Endothelial cell (in vitro differentiated cells): ENCODE measurements around the gene TBC1D9. TPM values are rescaled to one million over a fixed set of nuclear protein-coding genes. Genes with fewer than 3 reads are reported as not detected.

Experiments used
- DNase-seq: peaks from one replicate; pipeline ENCODE4 v3.0.0; 2021; ENCODE audit warnings: low spot score
- H3K27ac Mint-ChIP-seq: one replicate; pipeline ENCODE4 v1.8.0; 2021; ENCODE audit warnings: mixed read lengths, inconsistent platforms; ENCODE audit not compliant: unreplicated experiment
- H3K27me3 Mint-ChIP-seq: one replicate; pipeline ENCODE4 v1.8.0; 2021; ENCODE audit warnings: mild to moderate bottlenecking, moderate library complexity, mixed read lengths, inconsistent platforms; ENCODE audit not compliant: unreplicated experiment
- H3K36me3 Mint-ChIP-seq: one replicate; pipeline ENCODE4 v1.8.0; 2021; ENCODE audit warnings: mild to moderate bottlenecking, low read depth, mixed read lengths, inconsistent platforms; ENCODE audit not compliant: unreplicated experiment
- H3K4me1 Mint-ChIP-seq: one replicate; pipeline ENCODE4 v1.8.0; 2021; ENCODE audit warnings: mild to moderate bottlenecking, mixed read lengths, inconsistent platforms; ENCODE audit not compliant: unreplicated experiment
- H3K4me3 Mint-ChIP-seq: one replicate; pipeline ENCODE4 v1.8.0; 2021; ENCODE audit warnings: mild to moderate bottlenecking, mixed read lengths, inconsistent platforms; ENCODE audit not compliant: unreplicated experiment
- H3K9me3 Mint-ChIP-seq: one replicate; pipeline ENCODE4 v1.8.0; 2021; ENCODE audit warnings: mixed read lengths, inconsistent platforms; ENCODE audit not compliant: unreplicated experiment
- total RNA-seq: library from RNA; stranded (reverse); fragmentation: NEBNext Ultra II Directional; extraction: Animal tissue kit (Norgen Biotek cat#: 25700); gene quantifications from one replicate; pipeline ENCODE4 v1.2.1, GENCODE V29; 2021; ENCODE audit not compliant: unreplicated experiment
- TF ChIP-seq, protein P1 (sequence below): fragments of 200-600 bp; sonication (generic); IDR thresholded peaks from one replicate; pipeline ENCODE4 v1.5.0; 2021; ENCODE audit warnings: antibody characterized with exemption; ENCODE audit not compliant: unreplicated experiment

TBC1D9 gene
- total RNA-seq, 1 donor from 2014 or later, result 25.5 TPM

- Mint-ChIP-seq H3K27ac (no peak overlapping the region), H3K27me3 (peaks cover 8% of the 10 kb centered on the region), H3K9me3 (no peaks in the 10 kb centered on the region), H3K4me3 (no peak overlapping the region), H3K36me3 (peaks cover 20% of the 10 kb centered on the region), H3K4me1 (peaks cover 25% of the 10 kb centered on the region)
- TF ChIP-seq, protein P1, sequence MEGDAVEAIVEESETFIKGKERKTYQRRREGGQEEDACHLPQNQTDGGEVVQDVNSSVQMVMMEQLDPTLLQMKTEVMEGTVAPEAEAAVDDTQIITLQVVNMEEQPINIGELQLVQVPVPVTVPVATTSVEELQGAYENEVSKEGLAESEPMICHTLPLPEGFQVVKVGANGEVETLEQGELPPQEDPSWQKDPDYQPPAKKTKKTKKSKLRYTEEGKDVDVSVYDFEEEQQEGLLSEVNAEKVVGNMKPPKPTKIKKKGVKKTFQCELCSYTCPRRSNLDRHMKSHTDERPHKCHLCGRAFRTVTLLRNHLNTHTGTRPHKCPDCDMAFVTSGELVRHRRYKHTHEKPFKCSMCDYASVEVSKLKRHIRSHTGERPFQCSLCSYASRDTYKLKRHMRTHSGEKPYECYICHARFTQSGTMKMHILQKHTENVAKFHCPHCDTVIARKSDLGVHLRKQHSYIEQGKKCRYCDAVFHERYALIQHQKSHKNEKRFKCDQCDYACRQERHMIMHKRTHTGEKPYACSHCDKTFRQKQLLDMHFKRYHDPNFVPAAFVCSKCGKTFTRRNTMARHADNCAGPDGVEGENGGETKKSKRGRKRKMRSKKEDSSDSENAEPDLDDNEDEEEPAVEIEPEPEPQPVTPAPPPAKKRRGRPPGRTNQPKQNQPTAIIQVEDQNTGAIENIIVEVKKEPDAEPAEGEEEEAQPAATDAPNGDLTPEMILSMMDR, result no peak
- no peak for DNase-seq
Observed at GRCh38 chr4:140705625-140706275, 50.4 kb downstream of the TBC1D9 start.

- Mint-ChIP-seq H3K27ac (no peak overlapping the region), H3K36me3 (peaks cover 20% of the 10 kb centered on the region), H3K9me3 (no peaks in the 10 kb centered on the region), H3K27me3 (peaks cover 11% of the 10 kb centered on the region), H3K4me3 (peak overlapping the region; percentile 33), H3K4me1 (peaks cover 25% of the 10 kb centered on the region)
- TF ChIP-seq, protein P1, result no peak
- no peak for DNase-seq
Observed at GRCh38 chr4:140704964-140705363, 51.2 kb downstream of the TBC1D9 start.

DNA sequence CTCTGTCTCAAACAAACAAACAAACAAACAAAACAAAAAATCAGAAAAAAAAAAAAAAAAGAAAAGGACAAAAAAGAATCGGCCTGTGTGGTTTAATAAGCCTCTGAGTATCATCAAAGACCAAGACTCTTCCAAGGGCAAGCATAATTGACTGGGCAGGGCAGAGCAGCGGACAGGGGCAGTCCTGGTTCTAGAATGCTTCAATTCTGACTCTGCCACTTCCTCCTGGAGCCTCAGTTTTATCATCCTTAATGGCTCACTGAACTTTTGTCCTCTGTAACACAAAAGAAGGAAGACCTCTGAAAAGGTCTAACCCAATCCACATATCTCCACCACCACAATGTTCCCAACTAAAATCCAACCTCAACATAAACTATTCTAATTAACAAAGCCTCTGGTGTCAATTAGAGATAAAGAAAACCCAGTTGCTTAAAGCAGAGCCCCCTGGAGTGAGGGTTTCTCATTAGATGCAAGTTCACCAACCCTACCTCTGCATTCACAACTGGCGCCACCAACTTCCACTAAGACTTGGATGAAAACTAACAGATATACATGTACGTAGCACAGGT is 51.7 kb downstream of the TBC1D9 start:
- Mint-ChIP-seq H3K4me1 (peaks cover 25% of the 10 kb centered on the region), H3K9me3 (no peaks in the 10 kb centered on the region), H3K36me3 (peaks cover 20% of the 10 kb centered on the region), H3K27me3 (peaks cover 11% of the 10 kb centered on the region), H3K4me3 (no peak overlapping the region), H3K27ac (no peak overlapping the region)
- DNase-seq, result no peak
- TF ChIP-seq, protein P1, result no peak

DNA sequence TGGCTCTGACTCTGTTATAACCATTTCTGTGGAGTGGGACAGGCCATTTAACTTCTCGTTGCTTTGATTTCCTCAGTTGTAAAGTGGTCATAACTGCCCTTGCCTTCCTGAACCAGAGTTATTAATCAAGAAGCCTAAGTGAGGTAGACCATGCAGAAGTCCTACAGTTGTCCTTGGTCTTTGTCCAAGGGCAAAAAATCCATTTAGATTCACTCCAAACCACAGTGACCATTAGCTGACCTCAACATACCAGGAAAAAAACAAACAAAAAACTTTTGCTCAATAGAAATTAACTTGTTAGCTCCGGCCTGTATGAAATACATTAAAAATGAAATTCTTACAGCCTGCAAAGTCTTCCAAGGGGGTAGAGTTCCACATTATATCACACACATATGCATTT is 52.7 kb downstream of the TBC1D9 start:
- H3K36me3 Mint-ChIP-seq, result peaks cover 18% of the 10 kb centered on the region
- no peak overlapping the region for H3K4me3 Mint-ChIP-seq
- TF ChIP-seq, protein P1, result no peak
- no peaks in the 10 kb centered on the region for H3K9me3 Mint-ChIP-seq
- peaks cover 29% of the 10 kb centered on the region for H3K4me1 Mint-ChIP-seq
- DNase-seq, result no peak
- peaks cover 11% of the 10 kb centered on the region for H3K27me3 Mint-ChIP-seq
- H3K27ac Mint-ChIP-seq, result no peak overlapping the region

- TF ChIP-seq, protein P1, result no peak
- Mint-ChIP-seq H3K27me3 (peaks cover 11% of the 10 kb centered on the region), H3K36me3 (peaks cover 27% of the 10 kb centered on the region), H3K9me3 (no peaks in the 10 kb centered on the region), H3K4me3 (no peak overlapping the region), H3K27ac (no peak overlapping the region), H3K4me1 (peaks cover 38% of the 10 kb centered on the region)
- no peak for DNase-seq
Observed at GRCh38 chr4:140702096-140702757, 54.0 kb downstream of the TBC1D9 start.
